ENCODE results near the gene CISD1. TPM values are rescaled to one million over a fixed set of nuclear protein-coding genes. Genes with fewer than 3 reads are reported as not detected.
A peak's percentile ranks its signal among the peaks of the same experiment; 100 is the strongest.
"Not testable (repeated sequence)": the region's sequence is repeated elsewhere in the genome, so short reads cannot be mapped to it uniquely, and the experiment has no call there.

The CISD1 gene
- polyA plus RNA-seq, 3 donors: 44.9 to 60.2 (median 53.4) TPM

GRCh38 chr10:58256013-58256780 is 12.8 kb upstream of the CISD1 start:
- not testable (repeated sequence) for DNase-seq (ENCODE audit: extremely low read depth in 1 of 11, low read depth in 9 of 11, low spot score in 4 of 11)

DNA sequence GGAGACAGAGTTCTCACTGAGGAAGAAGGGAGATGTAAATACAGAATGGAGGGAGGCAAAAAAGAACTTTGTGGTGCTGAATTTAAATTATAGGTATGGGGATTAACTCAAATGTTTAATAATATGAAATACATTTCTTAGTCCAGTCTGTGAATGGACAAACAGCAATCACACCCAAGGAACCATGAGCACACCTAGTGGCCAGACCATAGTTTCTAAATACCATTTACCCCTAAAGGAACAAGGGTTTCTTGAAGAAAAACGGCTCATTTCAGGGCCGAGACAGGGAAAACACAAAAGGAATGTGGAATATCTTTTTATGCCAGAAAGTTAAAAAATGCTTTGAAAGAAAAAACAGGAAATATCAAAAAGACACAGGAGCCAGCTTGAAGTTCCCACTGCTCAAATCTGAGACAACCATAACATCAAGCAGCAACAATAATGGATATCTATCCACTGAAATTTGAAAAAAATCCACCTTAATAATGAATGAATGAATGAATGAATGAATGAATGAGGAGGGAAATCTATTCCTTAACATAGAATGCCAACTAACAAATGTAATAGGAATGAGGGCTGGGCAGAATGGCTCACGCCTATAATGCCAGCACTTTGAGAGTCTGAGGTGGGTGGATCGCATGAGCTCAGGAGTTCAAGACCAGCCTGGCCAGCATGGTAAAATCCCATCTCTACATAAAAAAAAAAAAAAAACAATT is 9.8 kb upstream of the CISD1 start:
- DNase-seq (ENCODE audit: extremely low read depth in 1 of 11, low read depth in 9 of 11, low spot score in 4 of 11): no peak

- no peak for DNase-seq (ENCODE audit: extremely low read depth in 1 of 11, low read depth in 9 of 11, low spot score in 4 of 11)
These were observed 8.6 kb upstream of the CISD1 start for GRCh38 chr10:58260334-58260733.

DNA sequence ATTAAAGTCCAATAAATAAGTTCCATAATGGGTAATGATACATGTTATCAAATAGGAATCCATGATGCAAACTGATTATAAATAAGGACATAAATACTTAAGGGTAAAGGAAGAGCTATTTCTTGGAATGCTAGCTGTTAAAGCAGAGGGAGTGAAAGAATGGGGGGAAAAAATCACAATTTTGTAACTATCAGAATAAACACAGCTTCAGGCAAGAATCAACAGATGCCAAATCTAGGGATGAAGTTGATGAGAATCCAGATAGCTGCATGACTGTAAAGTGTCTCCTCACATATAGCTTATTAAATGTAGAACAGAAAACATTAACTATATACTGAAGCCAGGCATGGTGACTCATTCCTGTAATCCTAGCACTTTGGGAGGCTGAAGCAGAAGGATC is 6.2 kb upstream of the CISD1 start:
- no peak for DNase-seq (ENCODE audit: extremely low read depth in 1 of 11, low read depth in 9 of 11, low spot score in 4 of 11)

DNA sequence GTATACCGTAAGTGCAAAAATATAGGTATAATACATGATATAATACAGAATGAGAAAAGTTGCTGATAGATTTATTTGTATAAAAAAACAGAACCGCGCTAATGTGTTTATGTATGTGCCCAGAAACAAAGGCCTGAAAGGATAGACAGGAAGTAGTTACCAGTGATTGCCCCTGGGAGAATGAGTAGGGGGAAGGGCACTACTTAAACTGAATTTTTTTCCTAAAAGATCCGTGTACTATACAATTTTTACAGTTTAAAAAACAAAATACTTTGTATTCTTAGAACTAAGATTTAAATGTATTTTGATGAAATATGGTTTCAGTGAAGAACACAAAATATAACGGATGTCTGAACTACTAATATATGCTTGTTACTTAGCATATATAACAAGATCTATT is 4.2 kb upstream of the CISD1 start:
- no peak for DNase-seq (ENCODE audit: extremely low read depth in 1 of 11, low read depth in 9 of 11, low spot score in 4 of 11)

DNA sequence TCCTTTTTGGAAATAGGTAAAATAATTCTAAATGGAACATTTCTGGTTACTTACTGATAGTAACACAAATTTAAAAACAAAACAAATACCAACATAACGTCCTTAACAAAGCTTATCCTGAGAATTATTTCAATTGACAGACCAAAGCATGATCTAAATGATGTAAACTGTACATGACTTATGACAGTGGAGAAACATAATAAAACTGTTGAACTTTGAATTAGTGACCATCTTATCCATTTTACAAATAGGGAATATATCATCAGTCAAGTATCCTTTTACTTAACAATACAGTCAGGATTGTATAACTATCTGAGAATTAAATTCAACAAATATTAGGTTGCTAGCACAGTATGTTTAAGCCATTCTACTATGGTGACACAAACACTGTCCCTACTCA is 3.7 kb upstream of the CISD1 start:
- DNase-seq (ENCODE audit: extremely low read depth in 1 of 11, low read depth in 9 of 11, low spot score in 4 of 11): no peak

- no peak for DNase-seq (ENCODE audit: extremely low read depth in 1 of 11, low read depth in 9 of 11, low spot score in 4 of 11)
These were observed 2.7 kb upstream of the CISD1 start for GRCh38 chr10:58266003-58266825.

DNA sequence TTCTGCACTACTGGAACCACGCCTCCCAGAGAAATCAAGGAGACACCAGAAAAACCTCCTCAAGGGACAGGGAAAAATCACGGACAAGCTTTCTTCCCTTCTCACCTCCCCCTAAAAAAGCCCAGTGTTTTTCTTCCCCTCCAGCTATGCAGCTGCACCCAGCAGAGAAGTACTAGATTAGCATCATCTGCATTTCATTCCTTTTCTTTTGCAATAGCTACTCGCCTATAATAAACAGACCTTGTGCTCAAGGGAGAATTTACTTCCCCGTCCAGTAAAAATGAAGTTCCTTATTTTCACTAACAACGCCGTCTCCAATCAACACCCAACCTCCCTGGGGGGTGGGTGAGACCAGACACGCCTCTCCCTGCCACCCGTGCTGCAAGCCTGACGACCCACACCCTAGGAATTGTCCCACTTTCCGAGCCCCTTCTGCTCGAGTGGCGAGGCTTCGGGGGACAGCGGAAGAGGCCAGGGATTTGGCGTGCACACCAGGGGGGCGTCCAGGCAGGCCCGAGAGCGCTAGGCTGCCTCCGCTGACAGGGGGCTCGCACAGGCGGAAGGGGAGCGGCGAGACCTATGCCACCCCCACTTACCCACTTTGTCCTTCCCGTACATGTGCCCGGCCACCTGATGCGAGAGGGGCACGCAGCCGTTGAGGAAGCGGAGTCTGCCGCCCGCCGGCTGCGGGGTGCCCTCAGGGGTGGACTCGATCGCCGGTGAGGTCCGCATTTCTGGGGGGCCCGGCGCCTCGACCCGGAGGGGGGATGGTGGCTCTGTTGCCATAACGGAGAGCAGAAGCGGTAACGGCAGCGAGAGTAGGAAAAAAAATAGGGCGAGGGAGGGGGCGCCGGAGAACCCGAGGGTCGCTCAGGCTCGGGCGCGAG is 1.9 kb upstream of the CISD1 start:
- peak in 6 of 11 donors; percentile 19 to 53 (median 42) for DNase-seq (ENCODE audit: extremely low read depth in 1 of 11, low read depth in 9 of 11, low spot score in 4 of 11)

GRCh38 chr10:58267713-58268453 is 1.1 kb upstream of the CISD1 start, which contains the start of gene IPMK:
TSS of gene IPMK (minus strand) at chr10:58267894. CDS start at chr10:58267611, 283 bp downstream.
- DNase-seq (ENCODE audit: extremely low read depth in 1 of 11, low read depth in 9 of 11, low spot score in 4 of 11): peak in 10 of 11 donors; percentile 49 to 86 (median 81)

GRCh38 chr10:58268454-58268945 is 462 bp upstream of the CISD1 start:
- no peak for DNase-seq (ENCODE audit: extremely low read depth in 1 of 11, low read depth in 9 of 11, low spot score in 4 of 11)

DNA sequence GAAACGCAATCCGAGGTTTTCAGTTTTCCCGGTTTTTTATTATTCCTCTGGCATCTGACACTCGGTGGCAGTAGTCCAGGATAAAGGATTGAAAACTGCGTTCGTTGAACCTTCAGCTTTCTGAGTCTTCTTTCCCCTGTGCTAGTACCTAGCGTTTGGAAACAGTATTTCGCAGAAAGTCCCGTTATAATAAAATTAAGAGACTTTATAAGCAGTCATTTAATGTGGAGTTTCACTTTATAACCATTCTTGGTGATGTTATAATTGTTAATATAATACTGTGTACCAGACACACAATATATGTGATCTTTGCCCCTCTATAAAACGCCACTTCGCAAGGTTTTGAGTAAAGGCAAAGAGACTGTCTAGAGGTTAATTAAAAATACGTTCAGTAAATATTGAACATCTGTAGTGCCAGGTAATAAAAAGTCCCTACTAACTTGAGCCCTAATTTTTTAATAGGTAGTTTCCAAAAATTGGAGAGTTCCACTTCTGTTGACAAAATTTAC is 874 bp downstream of the CISD1 start:
- no peak for DNase-seq (ENCODE audit: extremely low read depth in 1 of 11, low read depth in 9 of 11, low spot score in 4 of 11)

GRCh38 chr10:58275261-58275660 is 6.3 kb downstream of the CISD1 start:
- DNase-seq (ENCODE audit: extremely low read depth in 1 of 11, low read depth in 9 of 11, low spot score in 4 of 11): no peak

GRCh38 chr10:58275908-58276307 is 6.9 kb downstream of the CISD1 start:
- DNase-seq (ENCODE audit: extremely low read depth in 1 of 11, low read depth in 9 of 11, low spot score in 4 of 11): no peak

GRCh38 chr10:58278274-58278961 is 9.5 kb downstream of the CISD1 start:
- DNase-seq (ENCODE audit: extremely low read depth in 1 of 11, low read depth in 9 of 11, low spot score in 4 of 11): no peak

GRCh38 chr10:58278962-58279307 is 10.0 kb downstream of the CISD1 start:
- no peak for DNase-seq (ENCODE audit: extremely low read depth in 1 of 11, low read depth in 9 of 11, low spot score in 4 of 11)

- no peak for DNase-seq (ENCODE audit: extremely low read depth in 1 of 11, low read depth in 9 of 11, low spot score in 4 of 11)
These were observed 11.5 kb downstream of the CISD1 start for GRCh38 chr10:58280477-58280876.

DNA sequence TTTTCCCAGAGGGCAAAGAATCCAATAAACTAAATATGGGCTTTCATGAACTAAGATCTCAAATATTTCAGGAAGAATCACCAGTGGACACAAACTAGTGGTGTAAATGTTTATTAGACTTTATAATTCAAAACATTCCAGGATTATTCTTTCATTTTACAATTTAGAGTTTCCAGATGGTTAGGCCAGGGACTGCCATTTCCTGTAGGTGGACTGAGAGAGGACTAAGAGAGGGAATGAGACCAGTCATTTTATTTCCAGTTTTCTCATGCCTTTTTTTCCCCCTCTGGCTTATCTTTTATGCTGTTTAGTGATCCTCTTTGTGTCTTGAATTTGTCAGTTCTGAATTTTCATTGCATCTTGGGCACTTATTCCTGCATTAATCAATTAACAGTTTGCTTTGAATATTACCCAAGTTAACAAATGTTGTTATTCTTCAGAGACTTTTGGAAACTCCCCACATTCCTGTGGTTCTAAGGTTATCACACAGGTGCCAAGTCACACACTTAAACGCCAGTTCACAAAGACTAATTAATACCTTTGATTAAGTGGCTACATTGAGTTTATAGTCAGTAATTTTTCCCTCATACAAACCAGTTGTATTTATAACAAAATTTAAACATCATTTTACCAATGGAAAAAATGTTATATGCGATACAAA is 12.3 kb downstream of the CISD1 start:
- no peak for DNase-seq (ENCODE audit: extremely low read depth in 1 of 11, low read depth in 9 of 11, low spot score in 4 of 11)

All from renal cortex interstitium (tissue), 11 donors.